DMS153 treated with DMSO at 0.1 percent for 48 hours (cell line): ENCODE results near the gene ADCK1.
A peak's percentile ranks its signal among the peaks of the same experiment; 100 is the strongest.
"Not testable (repeated sequence)": the region's sequence is repeated elsewhere in the genome, so short reads cannot be mapped to it uniquely, and the experiment has no call there.

ENCODE experiments used
- DNase-seq: peaks from one replicate; lab custom pipeline; 2025; ENCODE audit not compliant: unreplicated experiment; lab: John Stamatoyannopoulos, UW

The ADCK1 gene

GRCh38 chr14:77926942-77927341 is 127.0 kb downstream of the ADCK1 start:
- no peak for DNase-seq

GRCh38 chr14:77931441-77931840 is 131.5 kb downstream of the ADCK1 start:
- DNase-seq: no peak

- DNase-seq: no peak
Measured at GRCh38 chr14:77936138-77936639, 136.3 kb downstream of the ADCK1 start.

- DNase-seq: no peak
Measured at GRCh38 chr14:77947372-77947771, 147.5 kb downstream of the ADCK1 start.

- no peak for DNase-seq
Measured at GRCh38 chr14:77950371-77951063, 150.6 kb downstream of the ADCK1 start.

GRCh38 chr14:77955816-77956484 is 156.0 kb downstream of the ADCK1 start:
- no peak for DNase-seq

- not testable (repeated sequence) for DNase-seq
Measured at GRCh38 chr14:77959686-77960085, 159.8 kb downstream of the ADCK1 start.

- DNase-seq: no peak
Measured at GRCh38 chr14:77961847-77962580, 162.1 kb downstream of the ADCK1 start.

GRCh38 chr14:77962731-77963520 is 163.0 kb downstream of the ADCK1 start:
- DNase-seq: no peak

GRCh38 chr14:77964586-77964985 is 164.7 kb downstream of the ADCK1 start:
- no peak for DNase-seq

- DNase-seq: no peak
Measured at GRCh38 chr14:77965050-77965449, 165.1 kb downstream of the ADCK1 start.

- DNase-seq: peak; percentile 61
Measured at GRCh38 chr14:77965919-77966435, 166.1 kb downstream of the ADCK1 start.

- DNase-seq: no peak
Measured at GRCh38 chr14:77967110-77967509, 167.2 kb downstream of the ADCK1 start.

GRCh38 chr14:77970646-77971045 is 170.7 kb downstream of the ADCK1 start:
- no peak for DNase-seq

- no peak for DNase-seq
Measured at GRCh38 chr14:77973246-77973645, 173.3 kb downstream of the ADCK1 start.

GRCh38 chr14:77976591-77976990 is 176.7 kb downstream of the ADCK1 start:
- no peak for DNase-seq

- DNase-seq: no peak
Measured at GRCh38 chr14:77979171-77979570, 179.3 kb downstream of the ADCK1 start.

GRCh38 chr14:77979666-77980351 is 179.9 kb downstream of the ADCK1 start:
- no peak for DNase-seq

- peak; percentile 73 for DNase-seq
Measured at GRCh38 chr14:77980475-77981321, 180.8 kb downstream of the ADCK1 start.
